Right atrium auricular region (tissue), 2 donors: ENCODE data around the gene FBXL7. TPM values are rescaled to one million over a fixed set of nuclear protein-coding genes. Genes with fewer than 3 reads are reported as not detected.

Source experiments
- DNase-seq: peaks from one replicate; pipeline ENCODE4 v3.0.0-alpha.2; 2019; ENCODE audit warnings: low spot score
- H3K27ac ChIP-seq, 2 donors: fragments of 200-600 bp; sonication (generic); 1 replicate in 1 of 2; 2 replicates in 1 of 2; pipeline ENCODE4 v1.5.1; 2016 to 2019
- H3K27me3 ChIP-seq, 2 donors: fragments of 200-600 bp; sonication (generic); one replicate each; pipeline versions ENCODE4 v1.5.1 to v1.6.0; 2017 to 2019
- H3K36me3 ChIP-seq: fragments of 200-600 bp; sonication (generic); one replicate; pipeline ENCODE4 v1.5.1; 2016
- H3K4me1 ChIP-seq, 2 donors: fragments of 200-600 bp; sonication (generic); one replicate each; pipeline versions ENCODE4 v1.5.1 to v1.6.0; 2017 to 2019
- H3K4me3 ChIP-seq, 2 donors: fragments of 200-600 bp; sonication (generic); 1 replicate in 1 of 2; 2 replicates in 1 of 2; pipeline ENCODE4 v1.5.1; 2017 to 2019; ENCODE audit warnings: mild to moderate bottlenecking in 1 of 2, moderate library complexity in 1 of 2
- H3K9me3 ChIP-seq, 2 donors: fragments of 200-600 bp; sonication (generic); one replicate each; pipeline ENCODE4 v1.5.1; 2019
- CTCF ChIP-seq, 2 donors: fragments of 200-600 bp; sonication (generic); IDR thresholded peaks; one replicate each; pipeline ENCODE4 v1.5.1; 2019; ENCODE audit warnings: antibody characterized with exemption in 2 of 2
- total RNA-seq, 2 donors: library from RNA; depleted of rRNA; stranded (reverse); fragments of >200 nt; gene quantifications; one replicate each; pipeline ENCODE4 v1.1.0, GENCODE V29; 2016

FBXL7 gene
- total RNA-seq, 2 donors from 2014 or later = 16.6 to 18.4 TPM

GRCh38 chr5:15664961-15665360 is 165.0 kb downstream of the FBXL7 start:
- DNase-seq = no peak
- H3K36me3 ChIP-seq = no peaks in the 10 kb centered on the region
- H3K27ac ChIP-seq = no peak overlapping the region
- H3K4me1 ChIP-seq = no peaks in the 10 kb centered on the region
- peaks cover 0 to 7% of the 10 kb centered on the region in 2 donors for H3K9me3 ChIP-seq
- no peaks in the 10 kb centered on the region for H3K27me3 ChIP-seq
- no peak overlapping the region for H3K4me3 ChIP-seq
- no peak for TF ChIP-seq CTCF (IDR thresholded peaks at IDR 0.05)

- DNase-seq = no peak
- no peaks in the 10 kb centered on the region for H3K4me1 ChIP-seq
Observed at GRCh38 chr5:15669826-15670225, 169.8 kb downstream of the FBXL7 start.

GRCh38 chr5:15674716-15675115 is 174.7 kb downstream of the FBXL7 start:
- Histone ChIP-seq H3K4me1 (no peaks in the 10 kb centered on the region), H3K27ac (no peak overlapping the region), H3K9me3 (no peaks in the 10 kb centered on the region), H3K27me3 (no peaks in the 10 kb centered on the region), H3K4me3 (no peak overlapping the region), H3K36me3 (no peaks in the 10 kb centered on the region)
- TF ChIP-seq CTCF (IDR thresholded peaks at IDR 0.05) = no peak
- DNase-seq = no peak

More at GRCh38 chr5:15669826-15670225, 169.8 kb downstream of the FBXL7 start:
- no peak overlapping the region for H3K27ac ChIP-seq
- H3K9me3 ChIP-seq = no peaks in the 10 kb centered on the region
- TF ChIP-seq CTCF (IDR thresholded peaks at IDR 0.05) = no peak
- H3K4me3 ChIP-seq = no peak overlapping the region
- no peaks in the 10 kb centered on the region for H3K27me3 ChIP-seq
- H3K36me3 ChIP-seq = no peaks in the 10 kb centered on the region

- TF ChIP-seq CTCF (IDR thresholded peaks at IDR 0.05) = no peak
- Histone ChIP-seq H3K27me3 (no peaks in the 10 kb centered on the region), H3K36me3 (no peaks in the 10 kb centered on the region), H3K9me3 (no peaks in the 10 kb centered on the region), H3K4me1 (no peaks in the 10 kb centered on the region), H3K4me3 (no peak overlapping the region), H3K27ac (no peak overlapping the region)
- no peak for DNase-seq
Observed at GRCh38 chr5:15676591-15676990, 176.6 kb downstream of the FBXL7 start.

GRCh38 chr5:15679161-15679560 is 179.2 kb downstream of the FBXL7 start:
- TF ChIP-seq CTCF (IDR thresholded peaks at IDR 0.05) = no peak
- H3K4me1 ChIP-seq = peaks cover 0 to 15% of the 10 kb centered on the region in 2 donors
- no peak overlapping the region for H3K4me3 ChIP-seq
- no peaks in the 10 kb centered on the region for H3K9me3 ChIP-seq
- no peaks in the 10 kb centered on the region for H3K36me3 ChIP-seq
- H3K27ac ChIP-seq = no peak overlapping the region
- no peak for DNase-seq
- no peaks in the 10 kb centered on the region for H3K27me3 ChIP-seq

GRCh38 chr5:15680455-15680854 is 180.5 kb downstream of the FBXL7 start:
- no peak for DNase-seq
- Histone ChIP-seq H3K27me3 (no peaks in the 10 kb centered on the region), H3K27ac (no peak overlapping the region), H3K4me1 (peaks cover 0 to 15% of the 10 kb centered on the region in 2 donors), H3K36me3 (no peaks in the 10 kb centered on the region), H3K4me3 (no peak overlapping the region), H3K9me3 (no peaks in the 10 kb centered on the region)
- TF ChIP-seq CTCF (IDR thresholded peaks at IDR 0.05) = no peak
